HepG2 (cell line): ENCODE measurements around the gene GCLM. TPM values are rescaled to one million over a fixed set of nuclear protein-coding genes. Genes with fewer than 3 reads are reported as not detected.

ENCODE experiments used
- ELF1 ChIP-seq: sonication (generic); formaldehyde crosslinking; IDR thresholded peaks from 2 replicates; pipeline ENCODE4 v1.4.0; 2020; ENCODE audit warnings: missing genetic modification reagents
- HBP1 ChIP-seq: IDR thresholded peaks from 2 replicates; pipeline ENCODE4 v1.6.1; 2016; ENCODE audit warnings: low read depth, control low read depth
- HNRNPH1 ChIP-seq: fragments of 200-400 bp; formaldehyde crosslinking; optimal IDR thresholded peaks from 2 replicates; pipeline ENCODE3; 2017; ENCODE audit warnings: mild to moderate bottlenecking, low read depth, low read length
- KDM4B ChIP-seq: sonication (generic); formaldehyde crosslinking; IDR thresholded peaks from 2 replicates; pipeline ENCODE4 v1.4.0; 2020; ENCODE audit warnings: missing genetic modification reagents
- MED1 ChIP-seq: sonication (generic); formaldehyde crosslinking; IDR thresholded peaks from 2 replicates; pipeline ENCODE4 v1.4.0; 2020; ENCODE audit warnings: missing genetic modification reagents
- MIXL1 ChIP-seq: IDR thresholded peaks from 2 replicates; pipeline ENCODE4 v1.6.1; 2016
- NR1H2 ChIP-seq: sonication (generic); formaldehyde crosslinking; IDR thresholded peaks from 2 replicates; pipeline ENCODE4 v1.8.1; 2022; ENCODE audit warnings: low read depth, missing genetic modification reagents, borderline replicate concordance
- NR2F2 ChIP-seq: IDR thresholded peaks from 2 replicates; pipeline ENCODE4 v1.6.1; 2012; ENCODE audit warnings: low read depth, inconsistent platforms, borderline replicate concordance
- ZKSCAN8 ChIP-seq: IDR thresholded peaks from 2 replicates; pipeline ENCODE4 v1.6.1; 2016; ENCODE audit warnings: borderline replicate concordance, missing genetic modification reagents, missing compliant biosample characterization
- ZNF382 ChIP-seq: sonication (generic); formaldehyde crosslinking; IDR thresholded peaks from 2 replicates; pipeline ENCODE4 v1.5.0; 2020; ENCODE audit warnings: missing genetic modification reagents, mild to moderate bottlenecking, borderline replicate concordance
- ZNF446 ChIP-seq: sonication (generic); formaldehyde crosslinking; IDR thresholded peaks from 2 replicates; pipeline ENCODE4 v1.5.0; 2020; ENCODE audit warnings: mild to moderate bottlenecking, missing genetic modification reagents
- ZNF512B ChIP-seq: sonication (generic); formaldehyde crosslinking; IDR thresholded peaks from 2 replicates; pipeline ENCODE4 v1.5.1; 2020; ENCODE audit warnings: missing genetic modification reagents, mild to moderate bottlenecking, borderline replicate concordance
- ZNF713 ChIP-seq: sonication (generic); formaldehyde crosslinking; IDR thresholded peaks from 2 replicates; pipeline ENCODE4 v1.4.0; 2020; ENCODE audit warnings: mild to moderate bottlenecking, missing genetic modification reagents
- ZNF781 ChIP-seq: sonication (generic); formaldehyde crosslinking; IDR thresholded peaks from 2 replicates; pipeline ENCODE4 v1.5.1; 2020; ENCODE audit warnings: borderline replicate concordance, mild to moderate bottlenecking, missing genetic modification reagents; ENCODE audit errors: not compliant biosample characterization
- ZXDC ChIP-seq: sonication (generic); formaldehyde crosslinking; IDR thresholded peaks from 2 replicates; pipeline ENCODE4 v1.5.0; 2020; ENCODE audit warnings: mild to moderate bottlenecking, missing genetic modification reagents
- polyA plus RNA-seq, 8 experiments: library from polyadenylated mRNA; depleted of rRNA in 3 of 8; stranded (reverse) in 7 of 8; unstranded in 1 of 8; fragments of >200 nt; fragmentation: Illumina TruSeq in 4 of 8; extraction: Trizol in 4 of 8; gene quantifications; 2 replicates each; pipeline versions ENCODE4 v1.2.1 to v1.2.3, GENCODE V29; 2011 to 2016; ENCODE audit warnings: low read depth in 4 of 8, missing spikeins in 1 of 8, mixed read lengths in 1 of 8; ENCODE audit not compliant: insufficient read depth in 1 of 8
- total RNA-seq, 5 experiments: library from RNA; depleted of rRNA; stranded (reverse); fragments of >200 nt; fragmentation: Illumina TruSeq; extraction: Trizol; gene quantifications; 2 replicates each; pipeline ENCODE4 v1.2.3, GENCODE V29; 2016; ENCODE audit warnings: low read depth in 1 of 5
- TF ChIP-seq, protein P1 (sequence below): IDR thresholded peaks from 2 replicates; pipeline ENCODE4 v1.6.1; 2012; ENCODE audit warnings: low read length, improper control_type of control experiment
- TF ChIP-seq, protein P2 (sequence below): sonication (generic); formaldehyde crosslinking; IDR thresholded peaks from 2 replicates; pipeline ENCODE4 v1.4.0; 2020; ENCODE audit warnings: missing genetic modification reagents

GCLM gene
- total and polyA plus RNA-seq, 2 of the 13 experiments (the other 11 are each of a cell fraction or from before 2014, with no cell fraction given) = 8.7 to 29.9 TPM

DNA sequence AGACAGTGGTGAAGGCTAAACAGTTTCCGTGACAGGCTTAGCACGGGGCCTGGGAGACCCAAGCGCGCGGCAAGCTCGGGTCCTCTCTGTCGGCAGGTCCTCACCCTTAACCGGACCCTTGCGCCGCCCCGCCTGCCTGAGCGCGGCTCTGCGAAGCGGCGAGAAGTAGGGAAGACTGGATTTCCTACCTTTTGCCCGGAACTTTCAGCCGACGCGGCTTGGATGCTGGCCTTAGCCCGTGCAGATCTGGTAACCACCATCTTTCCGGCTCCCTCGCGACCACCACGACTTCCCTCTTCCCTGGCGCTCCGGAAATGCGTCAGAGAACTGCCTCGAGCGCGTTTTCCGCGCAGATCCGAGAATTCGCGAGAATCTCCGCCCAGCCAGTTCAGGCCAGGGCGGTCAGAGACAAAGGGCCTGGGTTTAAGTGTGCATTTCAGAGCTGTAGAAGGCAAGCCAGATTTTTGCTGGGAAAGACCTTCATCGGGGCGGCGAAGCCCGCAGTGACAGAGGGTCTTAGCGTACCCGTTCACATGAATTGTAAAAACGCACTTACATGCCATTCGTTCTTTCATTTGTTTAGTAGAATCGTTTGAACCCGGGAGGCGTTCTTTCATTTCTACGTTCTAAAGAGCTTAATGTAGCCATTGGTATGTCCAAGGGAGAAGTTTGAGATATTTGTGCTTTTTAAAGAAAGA lies 30.2 kb downstream of the GCLM start, which contains the start of gene DNTTIP2 (continued):
- TF ChIP-seq ZXDC (no peak), HBP1 (CRISPR knock-in tag) (0 out of 2 replicates have a peak, but pooled peaks have one; percentile 49), ZNF382 (CRISPR knock-in tag) (no peak), ZKSCAN8 (CRISPR knock-in tag) (no peak; the same call in 1 of the 2 replicates), ZNF512B (CRISPR knock-in tag) (no peak), NR2F2 (no peak), HNRNPH1 (no peak), ZNF781 (CRISPR knock-in tag) (peak; percentile 36), MIXL1 (peak; percentile 61), ELF1 (CRISPR knock-in tag) (peak; percentile 94), NR1H2 (CRISPR knock-in tag) (no peak; the same call in 1 of the 2 replicates), KDM4B (peak; percentile 91), MED1 (CRISPR knock-in tag) (peak; percentile 79), ZNF713 (CRISPR knock-in tag) (no peak), ZNF446 (CRISPR knock-in tag) (peak; percentile 80; the same call in 1 of the 2 replicates)
- TF ChIP-seq, protein P1, sequence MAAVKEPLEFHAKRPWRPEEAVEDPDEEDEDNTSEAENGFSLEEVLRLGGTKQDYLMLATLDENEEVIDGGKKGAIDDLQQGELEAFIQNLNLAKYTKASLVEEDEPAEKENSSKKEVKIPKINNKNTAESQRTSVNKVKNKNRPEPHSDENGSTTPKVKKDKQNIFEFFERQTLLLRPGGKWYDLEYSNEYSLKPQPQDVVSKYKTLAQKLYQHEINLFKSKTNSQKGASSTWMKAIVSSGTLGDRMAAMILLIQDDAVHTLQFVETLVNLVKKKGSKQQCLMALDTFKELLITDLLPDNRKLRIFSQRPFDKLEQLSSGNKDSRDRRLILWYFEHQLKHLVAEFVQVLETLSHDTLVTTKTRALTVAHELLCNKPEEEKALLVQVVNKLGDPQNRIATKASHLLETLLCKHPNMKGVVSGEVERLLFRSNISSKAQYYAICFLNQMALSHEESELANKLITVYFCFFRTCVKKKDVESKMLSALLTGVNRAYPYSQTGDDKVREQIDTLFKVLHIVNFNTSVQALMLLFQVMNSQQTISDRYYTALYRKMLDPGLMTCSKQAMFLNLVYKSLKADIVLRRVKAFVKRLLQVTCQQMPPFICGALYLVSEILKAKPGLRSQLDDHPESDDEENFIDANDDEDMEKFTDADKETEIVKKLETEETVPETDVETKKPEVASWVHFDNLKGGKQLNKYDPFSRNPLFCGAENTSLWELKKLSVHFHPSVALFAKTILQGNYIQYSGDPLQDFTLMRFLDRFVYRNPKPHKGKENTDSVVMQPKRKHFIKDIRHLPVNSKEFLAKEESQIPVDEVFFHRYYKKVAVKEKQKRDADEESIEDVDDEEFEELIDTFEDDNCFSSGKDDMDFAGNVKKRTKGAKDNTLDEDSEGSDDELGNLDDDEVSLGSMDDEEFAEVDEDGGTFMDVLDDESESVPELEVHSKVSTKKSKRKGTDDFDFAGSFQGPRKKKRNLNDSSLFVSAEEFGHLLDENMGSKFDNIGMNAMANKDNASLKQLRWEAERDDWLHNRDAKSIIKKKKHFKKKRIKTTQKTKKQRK = no peak
- TF ChIP-seq, protein P2, sequence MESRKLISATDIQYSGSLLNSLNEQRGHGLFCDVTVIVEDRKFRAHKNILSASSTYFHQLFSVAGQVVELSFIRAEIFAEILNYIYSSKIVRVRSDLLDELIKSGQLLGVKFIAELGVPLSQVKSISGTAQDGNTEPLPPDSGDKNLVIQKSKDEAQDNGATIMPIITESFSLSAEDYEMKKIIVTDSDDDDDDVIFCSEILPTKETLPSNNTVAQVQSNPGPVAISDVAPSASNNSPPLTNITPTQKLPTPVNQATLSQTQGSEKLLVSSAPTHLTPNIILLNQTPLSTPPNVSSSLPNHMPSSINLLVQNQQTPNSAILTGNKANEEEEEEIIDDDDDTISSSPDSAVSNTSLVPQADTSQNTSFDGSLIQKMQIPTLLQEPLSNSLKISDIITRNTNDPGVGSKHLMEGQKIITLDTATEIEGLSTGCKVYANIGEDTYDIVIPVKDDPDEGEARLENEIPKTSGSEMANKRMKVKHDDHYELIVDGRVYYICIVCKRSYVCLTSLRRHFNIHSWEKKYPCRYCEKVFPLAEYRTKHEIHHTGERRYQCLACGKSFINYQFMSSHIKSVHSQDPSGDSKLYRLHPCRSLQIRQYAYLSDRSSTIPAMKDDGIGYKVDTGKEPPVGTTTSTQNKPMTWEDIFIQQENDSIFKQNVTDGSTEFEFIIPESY (CRISPR knock-in tag) = no peak
